DMS 273 treated with DMSO at 0.1 percent for 48 hours (cell line): Measurements from ENCODE around the gene SLC35C1.
"Not testable (repeated sequence)": the region's sequence is repeated elsewhere in the genome, so short reads cannot be mapped to it uniquely, and the experiment has no call there.

Experiments
- DNase-seq: peaks from one replicate; lab custom pipeline; 2025; lab: John Stamatoyannopoulos, UW

The SLC35C1 gene

GRCh38 chr11:45811109-45811435 is 6.1 kb downstream of the SLC35C1 start:
- no peak for DNase-seq

GRCh38 chr11:45811571-45812290 is 6.8 kb downstream of the SLC35C1 start:
- no peak for DNase-seq

DNA sequence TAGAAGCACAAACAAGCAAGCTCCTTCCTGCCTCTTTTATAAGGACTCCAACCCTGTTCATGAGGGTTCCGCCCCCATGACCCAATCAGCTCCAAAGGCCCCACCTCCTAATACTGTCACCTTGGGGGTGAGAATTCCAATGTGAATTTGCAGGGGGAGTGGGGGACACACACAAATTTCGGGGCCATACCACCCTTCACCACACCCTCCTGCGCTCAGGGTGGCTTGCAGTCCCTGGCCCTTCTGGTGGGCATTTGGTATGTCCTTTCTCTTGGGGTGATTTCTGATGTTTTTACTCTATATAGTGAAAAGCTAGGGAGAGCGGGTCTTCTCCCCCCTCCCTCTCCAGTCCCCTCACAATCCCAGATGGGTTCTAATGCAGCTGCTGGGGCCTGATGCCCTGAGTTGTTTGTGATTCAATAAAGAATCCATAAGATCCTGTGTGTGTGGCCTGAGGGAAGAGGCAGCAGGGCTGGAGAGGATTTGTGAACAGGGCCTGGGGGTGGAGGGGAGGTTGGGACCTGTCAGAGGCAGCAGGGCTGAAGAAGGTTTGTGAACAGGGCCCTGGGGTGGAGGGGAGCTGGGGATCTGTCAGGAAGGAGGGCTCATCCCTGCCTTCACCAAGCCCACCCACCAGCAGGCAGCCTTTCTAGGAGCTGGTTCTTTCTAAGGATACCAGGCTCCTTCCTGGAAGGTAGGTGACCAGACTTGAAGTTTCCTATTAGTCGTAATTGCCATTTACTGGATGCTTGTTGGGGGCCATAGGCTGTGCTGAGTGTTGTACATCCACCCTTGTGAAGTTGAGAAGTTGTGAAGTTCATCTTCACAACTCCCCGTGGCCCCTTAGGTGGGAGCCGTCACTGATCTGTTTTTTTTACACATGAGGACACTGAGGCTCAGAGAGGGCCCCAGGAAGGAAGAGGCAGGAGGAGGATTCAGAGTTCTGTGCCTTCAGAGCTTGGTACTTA is 7.9 kb downstream of the SLC35C1 start:
- no peak for DNase-seq

GRCh38 chr11:45815747-45816146 is 10.8 kb downstream of the SLC35C1 start:
- no peak for DNase-seq

DNA sequence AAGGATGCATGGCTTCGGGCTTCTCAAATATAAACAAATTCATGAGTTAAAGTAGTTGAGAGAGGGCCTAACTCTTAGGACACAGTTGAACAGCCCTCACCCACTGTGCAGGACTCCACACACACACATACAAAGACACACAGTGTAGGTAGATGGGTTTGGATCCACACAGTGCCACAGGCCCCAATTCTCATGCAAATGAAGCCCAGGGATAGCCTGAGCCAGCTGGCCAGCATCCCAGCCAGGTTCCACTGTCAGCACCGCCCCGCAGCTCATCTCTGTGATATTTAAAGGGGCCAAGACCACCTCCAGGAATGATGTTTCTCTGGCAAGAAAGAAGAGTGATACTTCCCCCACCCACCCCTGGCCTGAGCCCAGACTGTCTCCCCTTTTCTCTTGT is 11.7 kb downstream of the SLC35C1 start:
- no peak for DNase-seq

- DNase-seq: no peak
Observed at GRCh38 chr11:45817191-45817590, 12.2 kb downstream of the SLC35C1 start.

- DNase-seq: no peak
Observed at GRCh38 chr11:45818961-45819605, 14.1 kb downstream of the SLC35C1 start.

DNA sequence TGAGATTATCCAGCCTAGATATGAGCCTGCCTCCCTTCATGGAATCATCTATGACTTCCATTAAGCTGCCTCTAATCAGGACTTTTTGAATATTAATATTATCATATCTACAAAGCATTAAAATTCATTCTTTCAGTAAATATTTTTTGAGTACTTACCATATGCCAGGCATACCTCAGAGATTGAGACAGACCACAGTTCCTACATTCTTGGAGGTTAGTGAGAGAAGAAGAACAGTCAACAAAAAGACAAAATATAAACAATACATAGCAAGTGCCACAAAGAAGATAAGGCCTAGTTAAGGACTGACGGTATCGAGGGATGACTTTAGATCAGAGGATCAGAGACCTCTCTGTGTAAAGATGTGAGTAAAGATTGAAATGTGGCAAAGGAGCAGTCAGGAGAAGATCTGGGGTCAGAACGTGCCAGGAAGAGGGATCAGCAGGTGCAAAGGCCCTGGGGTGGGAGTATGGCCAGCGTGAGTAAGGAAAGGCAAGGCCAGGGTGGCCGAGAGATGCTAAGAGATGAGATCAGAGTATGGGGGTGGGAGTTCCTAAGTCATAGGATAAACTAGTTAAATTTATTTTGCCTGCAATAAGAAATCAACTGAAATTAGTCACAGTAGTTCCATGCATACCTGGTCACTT is 15.4 kb downstream of the SLC35C1 start:
- DNase-seq: no peak

GRCh38 chr11:45826492-45826891 is 21.5 kb downstream of the SLC35C1 start:
- not testable (repeated sequence) for DNase-seq

- DNase-seq: no peak
Observed at GRCh38 chr11:45827123-45827522, 22.2 kb downstream of the SLC35C1 start.

DNA sequence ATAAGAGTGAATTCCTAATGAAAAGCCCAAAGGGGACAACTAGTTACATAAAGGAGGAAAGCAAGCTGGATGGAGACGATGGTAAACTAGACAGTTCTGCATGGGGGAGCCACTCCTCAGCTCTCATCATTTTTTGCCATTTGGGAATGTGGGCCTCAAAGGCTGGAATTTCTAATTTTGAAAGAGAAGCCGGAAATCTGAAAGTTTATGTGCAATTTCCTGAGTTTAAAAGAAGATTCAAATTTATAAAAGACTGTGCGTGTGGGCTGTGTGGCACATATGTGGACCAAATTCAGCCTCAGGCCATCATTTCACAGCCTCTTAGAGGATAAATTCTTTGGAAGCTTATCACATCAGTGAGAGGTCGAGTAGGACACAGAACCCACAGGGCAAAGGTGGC is 24.0 kb downstream of the SLC35C1 start:
- DNase-seq: no peak

- no peak for DNase-seq
Observed at GRCh38 chr11:45830596-45830995, 25.6 kb downstream of the SLC35C1 start.

- no peak for DNase-seq
Observed at GRCh38 chr11:45832811-45833441, 28.0 kb downstream of the SLC35C1 start.

GRCh38 chr11:45833761-45834160 is 28.8 kb downstream of the SLC35C1 start:
- DNase-seq: no peak

DNA sequence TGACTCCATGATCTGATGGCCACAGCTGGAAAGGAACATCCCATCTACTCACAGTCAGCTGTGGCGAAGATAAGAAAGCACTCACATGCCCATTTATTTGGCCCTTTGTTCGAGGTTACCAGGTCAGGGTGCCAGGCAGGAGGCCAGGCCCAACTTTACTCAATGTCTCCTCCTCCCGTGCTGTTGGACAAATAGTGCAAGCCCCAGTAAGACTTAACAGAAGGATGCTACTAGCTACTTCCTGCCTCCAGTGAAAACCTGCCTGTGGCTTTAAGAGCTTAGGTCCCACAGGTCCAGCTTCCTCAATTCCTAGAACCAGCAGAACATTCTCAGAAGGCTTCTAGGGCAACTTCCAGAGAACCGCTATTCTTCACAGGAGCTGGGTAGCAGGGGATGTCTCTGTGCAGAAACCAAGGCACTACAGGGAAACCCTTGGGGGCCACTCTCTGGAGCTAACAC is 29.4 kb downstream of the SLC35C1 start:
- no peak for DNase-seq

DNA sequence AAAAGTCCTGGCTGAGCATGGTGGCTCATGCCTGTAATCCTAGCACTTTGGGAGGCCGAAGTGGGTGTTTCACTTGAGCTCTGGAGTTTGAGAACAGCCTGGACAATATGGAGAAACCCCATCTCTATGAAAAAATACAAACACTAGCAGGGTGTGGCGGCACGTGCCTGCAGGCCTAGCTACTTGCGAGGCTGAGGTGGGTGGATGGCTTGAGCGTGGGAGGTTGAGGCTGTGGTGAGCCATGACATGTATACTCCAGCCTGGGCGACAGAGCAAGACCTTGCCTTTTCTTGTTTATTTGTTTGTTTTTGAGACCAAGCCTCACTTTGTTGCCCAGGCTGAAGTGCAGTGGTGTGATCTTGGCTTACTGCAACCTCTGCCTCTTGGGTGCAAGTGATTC is 34.3 kb downstream of the SLC35C1 start:
- DNase-seq: no peak

DNA sequence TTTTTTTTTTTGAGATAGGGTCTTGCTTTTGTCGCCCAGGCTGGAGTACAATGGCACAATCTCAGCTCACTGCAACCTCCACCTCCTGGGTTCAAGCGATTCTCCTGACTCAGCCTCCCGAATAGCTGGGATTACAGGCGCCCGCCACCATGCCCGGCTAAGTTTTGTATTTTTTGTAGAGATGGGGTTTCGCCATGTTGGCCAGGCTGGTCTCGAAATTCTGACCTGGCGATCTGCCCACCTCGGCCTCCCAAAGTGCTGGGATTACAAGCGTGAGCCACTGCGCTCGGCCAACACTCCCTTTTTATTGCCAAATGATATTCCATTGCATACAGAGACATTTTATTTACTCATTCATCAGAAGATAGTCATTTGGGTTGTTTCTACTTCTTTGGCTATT is 35.3 kb downstream of the SLC35C1 start:
- DNase-seq: not testable (repeated sequence)

GRCh38 chr11:45843158-45843924 is 38.4 kb downstream of the SLC35C1 start:
- DNase-seq: peak; percentile 8

DNA sequence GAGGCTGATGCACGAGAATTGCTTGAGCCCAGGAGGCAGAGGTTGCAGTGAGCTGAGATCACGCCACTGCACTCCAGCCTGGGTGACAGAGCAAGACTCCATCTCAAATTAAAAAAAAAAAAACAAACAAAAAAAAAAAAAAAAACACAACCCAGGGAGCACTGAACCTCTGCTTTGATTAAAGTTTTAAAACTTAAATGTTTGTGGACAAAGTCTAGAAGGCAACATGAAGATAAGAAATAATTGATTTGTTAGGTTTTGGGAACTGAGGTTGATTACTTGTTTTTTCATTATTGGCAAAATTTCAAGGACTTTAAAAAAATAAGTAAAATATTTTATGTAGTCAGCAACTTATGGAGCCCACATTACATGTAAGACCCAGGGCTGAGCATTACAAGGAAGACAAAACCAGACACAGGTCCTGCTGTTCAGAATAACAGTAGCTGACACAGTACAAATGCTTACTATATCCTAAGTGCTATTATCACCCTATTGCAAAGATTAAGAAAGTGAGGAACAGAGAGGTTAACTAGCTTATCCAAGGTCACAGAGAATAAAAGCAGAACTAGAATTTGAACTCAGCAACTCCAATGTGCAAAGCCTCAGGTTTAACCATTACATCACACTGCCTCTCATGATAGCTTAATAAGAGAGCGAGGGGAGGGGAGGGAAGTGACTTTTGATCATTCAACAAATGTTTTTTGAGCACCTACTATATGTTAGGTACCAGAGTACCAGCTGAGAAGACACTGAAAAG is 40.1 kb downstream of the SLC35C1 start:
- DNase-seq: no peak

DNA sequence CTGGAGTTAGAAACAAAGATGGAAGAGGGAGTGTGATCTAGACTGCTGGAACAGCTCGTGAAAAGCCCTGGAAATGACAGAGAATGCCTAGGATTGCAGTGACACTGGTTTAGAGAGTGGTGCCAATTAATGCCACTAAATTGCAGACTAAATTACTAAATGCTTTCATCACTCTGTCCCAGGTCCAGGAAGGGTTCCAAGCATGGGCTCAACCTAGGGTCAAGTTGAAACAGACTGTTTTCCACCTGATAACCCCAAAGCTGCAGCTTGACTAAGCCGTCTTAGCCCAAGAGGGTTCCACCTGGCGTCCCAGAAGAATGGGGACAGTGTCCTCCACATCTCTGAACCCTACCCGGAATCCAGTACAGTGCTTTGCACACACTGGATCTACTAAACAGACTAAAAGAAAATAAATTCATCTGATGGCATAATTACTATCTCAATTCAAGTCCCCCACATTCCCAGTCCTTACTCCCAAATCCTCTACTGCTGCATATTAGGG is 41.3 kb downstream of the SLC35C1 start:
- DNase-seq: no peak
